ENCODE measurements around the gene TTLL11.

Gene TTLL11

DNA sequence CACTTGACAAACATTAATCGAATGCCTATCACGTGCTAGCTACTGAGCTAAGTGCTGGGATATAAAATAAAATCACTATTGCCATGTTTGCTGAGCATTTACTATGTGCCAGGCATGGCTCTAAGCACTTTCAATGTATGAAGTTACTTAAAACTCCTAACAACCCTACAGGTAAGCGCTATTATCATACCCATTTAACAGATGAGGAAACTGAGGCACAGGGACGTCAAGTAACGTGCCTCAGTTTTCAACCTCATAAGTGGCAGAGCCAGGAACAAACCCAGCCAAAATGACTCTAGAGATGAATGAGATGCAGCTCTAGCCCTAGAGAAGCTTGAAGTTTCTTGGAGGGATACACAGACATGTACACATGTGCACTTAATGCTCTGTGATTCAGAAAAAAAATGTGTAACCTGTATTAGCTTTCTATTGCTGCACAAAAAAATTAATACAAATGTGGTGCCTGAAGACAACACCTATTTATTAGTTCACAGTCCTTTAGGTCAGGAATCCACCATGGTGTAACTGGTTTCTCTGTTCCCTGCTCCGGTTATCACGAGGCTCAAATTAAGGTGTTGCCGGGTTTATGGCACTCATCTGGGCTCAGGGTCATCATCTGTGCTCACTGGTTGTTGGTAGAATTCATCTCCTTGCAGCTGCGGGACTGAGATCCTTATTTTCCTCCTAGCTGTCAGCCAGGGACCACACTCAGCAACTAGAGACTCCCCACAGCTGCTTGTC is 33.7 kb downstream of the TTLL11 start:
- in situ Hi-C loops (cut with MboI; ENCODE audit: low sequenced_read_pairs) = no loop called here

DNA sequence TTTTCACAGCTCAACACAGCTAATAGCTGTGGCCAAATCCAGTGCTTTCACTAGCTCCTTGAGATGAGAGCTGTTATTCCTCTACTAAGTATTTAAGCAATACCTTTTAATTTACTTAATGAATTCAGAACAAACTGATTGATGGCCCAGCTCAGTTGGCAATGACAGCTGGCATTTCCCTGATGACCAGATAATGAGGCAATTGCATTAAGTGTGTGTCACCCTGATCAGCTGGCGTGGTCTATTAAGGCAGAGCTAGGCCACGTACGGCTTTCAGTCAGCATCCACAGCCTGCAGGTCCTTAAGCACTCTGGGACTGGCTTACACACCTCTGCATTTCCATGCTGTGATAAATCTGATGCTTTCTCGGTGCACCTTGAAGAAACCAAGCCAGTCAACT is 34.4 kb downstream of the TTLL11 start:
- in situ Hi-C loops (cut with MboI; ENCODE audit: low sequenced_read_pairs) = no loop called here

DNA sequence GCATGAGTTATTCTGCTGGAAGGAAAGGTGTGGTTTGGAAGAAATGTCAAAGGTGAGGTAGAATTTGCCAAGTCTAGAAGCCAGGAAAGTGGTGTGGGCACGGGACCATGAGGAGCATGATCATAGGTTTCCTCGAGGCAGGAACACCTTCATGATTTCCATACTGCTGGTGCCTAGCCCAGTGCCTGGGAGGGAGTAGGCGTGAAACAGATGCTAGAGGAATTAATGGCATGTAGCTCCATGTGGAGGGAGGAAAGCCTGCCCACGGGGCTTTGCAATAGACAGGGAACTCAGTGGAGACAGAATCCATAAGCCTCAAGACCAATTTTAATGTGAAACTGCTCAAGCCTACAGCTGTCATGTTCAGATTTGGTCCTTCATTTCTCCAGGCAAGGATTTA is 35.1 kb downstream of the TTLL11 start:
- in situ Hi-C loops (cut with MboI; ENCODE audit: low sequenced_read_pairs) = no loop called here

GRCh38 chr9:122057211-122057610 is 35.9 kb downstream of the TTLL11 start:
- in situ Hi-C loops (cut with MboI; ENCODE audit: low sequenced_read_pairs) = no loop called here

- in situ Hi-C loops (cut with MboI; ENCODE audit: low sequenced_read_pairs) = no loop called here
Measured at GRCh38 chr9:122056484-122056883, 36.6 kb downstream of the TTLL11 start.

- in situ Hi-C loops (cut with MboI; ENCODE audit: low sequenced_read_pairs) = no loop called here
Measured at GRCh38 chr9:122055701-122056100, 37.4 kb downstream of the TTLL11 start.

DNA sequence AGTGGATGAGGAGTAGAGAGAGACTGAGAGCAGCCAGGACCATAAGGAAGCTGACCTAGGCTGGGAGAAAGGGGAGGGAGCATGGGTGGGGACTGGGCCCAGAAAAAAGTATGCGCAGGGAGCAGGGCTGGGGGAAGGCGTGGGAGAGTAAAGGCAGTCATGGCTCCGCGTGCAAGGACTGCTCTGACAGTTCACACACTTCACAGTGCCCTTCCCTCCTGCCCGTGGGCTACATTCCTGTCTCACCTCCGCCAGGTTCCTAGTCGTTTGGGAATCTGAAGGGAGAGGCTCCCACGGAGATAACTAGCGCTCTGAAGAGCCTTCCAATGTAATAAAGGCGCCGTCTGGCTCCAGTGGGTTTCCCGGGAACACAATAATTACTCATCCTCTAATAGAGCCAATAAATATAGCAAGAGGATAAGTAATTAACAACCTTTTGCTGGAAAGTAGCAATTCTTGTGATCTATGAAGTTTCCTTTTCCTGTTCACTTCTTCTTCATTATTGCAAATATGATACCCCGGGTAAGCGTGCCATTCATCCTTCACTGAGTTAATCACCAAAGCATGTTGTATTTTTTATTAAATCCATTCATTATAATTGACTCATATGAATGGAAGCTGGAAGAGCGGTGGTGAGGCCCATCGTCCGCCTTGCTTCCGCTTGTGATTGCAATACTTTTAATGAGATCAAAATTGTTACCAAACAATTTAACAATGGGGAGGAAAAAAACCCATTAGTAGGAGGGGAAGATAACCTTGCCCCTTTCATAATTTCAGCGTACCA is 39.3 kb downstream of the TTLL11 start:
- in situ Hi-C loops (cut with MboI; ENCODE audit: low sequenced_read_pairs) = no loop called here

DNA sequence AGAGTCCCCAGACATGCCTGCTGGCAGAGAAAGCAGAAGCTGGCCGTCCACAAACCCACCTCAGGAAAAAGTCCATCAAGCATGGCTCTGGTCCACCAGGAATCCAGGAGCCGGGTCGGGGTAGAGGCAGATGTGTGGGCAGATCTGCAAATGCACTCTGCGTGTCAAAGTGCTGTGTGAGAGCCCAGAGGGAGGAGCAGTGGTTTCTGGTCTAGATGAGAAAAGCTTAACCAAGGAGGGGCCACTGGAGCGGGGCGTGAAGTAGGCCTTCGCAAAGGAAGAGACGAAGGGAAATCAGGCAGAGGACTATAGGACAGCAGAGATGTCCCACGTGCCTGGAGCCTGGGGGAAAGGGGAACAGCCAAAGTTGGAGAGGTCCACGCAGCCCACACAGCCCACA is 40.0 kb downstream of the TTLL11 start:
- in situ Hi-C loops (cut with MboI; ENCODE audit: low sequenced_read_pairs) = no loop called here

DNA sequence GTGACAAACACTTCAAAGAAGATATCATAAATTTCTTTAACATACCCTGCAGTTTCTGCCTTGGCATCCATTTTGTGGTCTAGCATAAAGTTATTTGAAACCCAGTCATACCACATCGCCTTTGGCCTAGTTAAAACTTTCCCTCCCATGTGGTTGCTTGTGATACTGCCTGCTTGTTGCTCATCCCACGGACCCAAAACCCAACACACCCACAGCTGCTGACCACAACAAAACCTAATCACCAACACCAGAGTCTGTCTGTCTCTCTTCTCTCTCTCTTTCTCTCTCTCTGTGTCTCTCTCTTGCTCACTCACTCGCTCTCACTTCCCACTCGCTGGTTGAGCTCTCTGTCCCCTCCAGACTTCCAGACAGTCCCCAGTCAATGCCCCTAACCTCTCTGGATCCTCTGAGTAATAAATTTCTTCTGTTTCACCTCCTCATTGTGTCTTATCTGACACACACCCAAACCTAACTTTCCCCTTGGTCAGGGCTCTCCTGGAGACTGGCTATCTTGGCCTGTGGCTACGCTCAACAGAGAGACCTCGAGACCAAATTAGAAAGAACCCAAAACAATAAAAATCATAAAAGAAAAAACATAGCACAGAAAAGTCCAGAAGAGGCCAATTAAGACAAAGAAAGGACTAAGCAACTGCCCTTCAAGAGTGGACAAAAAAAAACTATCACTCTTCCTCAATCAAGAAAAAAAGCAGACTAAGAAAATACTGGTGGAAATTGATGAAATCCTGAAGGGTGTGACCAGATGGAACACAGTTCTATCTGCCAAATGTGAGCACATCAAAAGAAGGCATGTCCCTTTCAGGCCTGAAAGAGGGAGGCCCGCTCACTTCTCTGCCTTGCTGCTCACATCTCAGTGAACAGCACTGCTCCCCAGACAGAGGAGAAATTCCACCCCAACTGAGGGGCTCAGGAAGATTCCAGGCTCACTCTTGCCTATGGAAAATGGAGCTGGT is 41.5 kb downstream of the TTLL11 start:
- in situ Hi-C loops (cut with MboI; ENCODE audit: low sequenced_read_pairs) = no loop called here

DNA sequence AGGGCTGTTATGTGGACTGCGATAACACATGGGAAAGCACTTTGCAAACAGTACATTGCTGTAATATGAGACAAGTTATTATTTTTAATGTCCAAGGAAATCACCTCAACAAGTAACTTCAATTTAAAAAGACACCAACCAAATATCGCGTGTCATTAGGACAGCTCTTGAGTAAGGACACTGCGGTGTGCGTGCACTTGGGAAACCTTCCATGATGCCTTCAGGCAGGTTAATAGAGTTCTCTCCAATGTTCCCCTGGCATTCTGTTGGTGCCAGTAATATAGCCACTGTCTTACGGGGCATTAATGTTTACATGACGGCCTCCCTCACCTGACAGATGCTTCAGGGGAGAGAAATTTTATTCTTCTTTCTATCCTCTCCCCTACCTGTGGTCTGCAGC is 42.9 kb downstream of the TTLL11 start:
- in situ Hi-C loops (cut with MboI; ENCODE audit: low sequenced_read_pairs) = no loop called here

DNA sequence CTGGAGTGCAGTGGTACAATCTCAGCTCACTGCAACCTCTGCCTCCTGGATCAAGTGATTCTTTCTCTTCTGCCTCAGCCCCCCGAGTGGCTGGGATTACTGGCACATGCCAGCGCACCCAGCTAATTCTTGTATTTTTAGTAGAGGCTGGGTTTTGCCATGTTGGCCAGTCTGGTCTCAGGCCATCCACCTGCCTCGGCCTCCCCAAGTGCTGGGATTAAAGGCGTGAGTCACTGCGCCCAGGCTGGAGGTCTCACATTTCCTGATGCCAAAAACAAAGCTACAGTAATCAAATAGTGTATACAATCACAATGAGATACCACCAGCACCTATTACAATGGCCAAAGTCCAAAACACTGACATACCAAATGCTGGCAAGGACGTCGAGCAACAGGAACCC is 51.1 kb downstream of the TTLL11 start:
- in situ Hi-C loops (cut with MboI; ENCODE audit: low sequenced_read_pairs) = no loop called here

GRCh38 chr9:122040561-122041242 is 52.4 kb downstream of the TTLL11 start:
- in situ Hi-C loops (cut with MboI; ENCODE audit: low sequenced_read_pairs) = no loop called here

DNA sequence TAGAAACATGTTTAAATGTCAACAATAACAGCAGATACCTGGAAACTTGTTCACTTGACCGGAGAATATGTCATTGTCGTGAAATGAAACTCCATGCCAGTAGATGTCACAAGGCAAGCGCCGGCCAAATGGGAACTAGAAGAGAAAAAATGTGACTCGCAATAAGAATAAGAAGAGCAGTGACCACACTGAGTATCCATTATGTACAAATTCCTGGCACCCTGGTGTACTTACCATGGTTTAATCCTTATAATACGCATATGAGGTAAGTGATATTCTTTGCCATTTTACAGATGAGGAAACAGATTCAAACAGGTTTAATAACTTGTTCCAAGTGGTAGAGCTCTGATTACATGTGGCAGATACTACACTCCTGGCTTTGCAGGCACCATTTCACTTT is 53.9 kb downstream of the TTLL11 start:
- in situ Hi-C loops (cut with MboI; ENCODE audit: low sequenced_read_pairs) = no loop called here

- in situ Hi-C loops (cut with MboI; ENCODE audit: low sequenced_read_pairs) = no loop called here
Measured at GRCh38 chr9:122036988-122037387, 56.1 kb downstream of the TTLL11 start.

DNA sequence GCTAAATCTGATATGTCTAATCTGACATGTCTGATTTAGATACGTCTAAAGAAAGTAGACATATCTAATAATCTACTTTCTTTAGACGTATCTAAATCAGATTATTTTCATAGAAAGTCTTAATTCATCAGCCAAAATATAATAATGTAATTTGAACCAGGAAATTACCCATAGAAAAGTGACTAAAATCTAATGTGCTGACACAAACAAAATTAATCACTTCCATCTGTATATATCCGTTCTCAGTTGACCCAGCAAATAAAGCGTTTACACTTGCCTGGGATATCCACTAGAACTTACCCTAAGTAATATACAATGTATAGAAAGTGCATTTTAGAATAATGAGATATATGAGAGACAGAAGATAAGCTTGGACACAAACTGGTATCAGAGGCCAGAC is 56.7 kb downstream of the TTLL11 start:
- in situ Hi-C loops (cut with MboI; ENCODE audit: low sequenced_read_pairs) = no loop called here

- in situ Hi-C loops (cut with MboI; ENCODE audit: low sequenced_read_pairs) = no loop called here
Measured at GRCh38 chr9:122033775-122034373, 59.2 kb downstream of the TTLL11 start.

- in situ Hi-C loops (cut with MboI; ENCODE audit: low sequenced_read_pairs) = no loop called here
Measured at GRCh38 chr9:122032346-122032745, 60.8 kb downstream of the TTLL11 start.

DNA sequence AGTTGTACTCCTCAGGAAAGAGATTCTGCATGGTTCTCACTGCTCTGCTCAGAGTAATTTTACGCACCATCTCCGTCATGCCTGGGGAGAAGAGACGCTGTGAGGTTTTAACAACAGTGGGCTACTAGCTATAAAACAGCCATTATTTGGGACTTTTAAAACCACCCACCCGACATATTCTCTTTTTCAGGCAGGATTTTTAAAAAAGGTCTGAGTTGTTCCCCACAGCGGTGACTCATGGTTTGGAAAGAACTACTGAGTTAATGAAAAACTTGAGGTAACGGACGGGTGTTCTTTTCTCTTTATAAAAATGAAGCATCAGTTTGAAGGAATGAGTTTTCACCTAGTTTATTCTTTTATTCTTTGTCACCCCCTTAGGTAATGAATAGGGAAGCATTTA is 61.3 kb downstream of the TTLL11 start:
- in situ Hi-C loops (cut with MboI; ENCODE audit: low sequenced_read_pairs) = no loop called here

GRCh38 chr9:122031157-122031556 is 62.0 kb downstream of the TTLL11 start:
- in situ Hi-C loops (cut with MboI; ENCODE audit: low sequenced_read_pairs) = no loop called here

DNA sequence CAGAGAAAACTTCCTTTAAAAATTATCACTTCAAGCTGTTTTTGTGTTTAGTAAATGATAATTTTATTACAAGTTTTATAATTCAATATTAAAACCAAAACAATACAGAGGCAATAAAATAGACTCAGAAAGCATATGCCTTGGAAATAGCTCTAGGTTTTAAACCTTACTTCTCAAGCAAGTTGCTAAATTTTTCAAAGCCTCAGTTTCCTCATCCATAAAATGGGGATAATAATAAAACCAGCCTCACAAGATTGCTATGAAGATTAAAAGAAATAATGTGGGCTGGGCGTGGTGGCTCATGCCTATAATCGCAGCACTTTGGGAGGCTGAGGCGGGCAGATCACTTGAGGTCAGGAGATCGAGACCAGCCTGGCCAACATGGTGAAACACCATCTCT is 62.8 kb downstream of the TTLL11 start:
- in situ Hi-C loops (cut with MboI; ENCODE audit: low sequenced_read_pairs) = no loop called here
